Heart left ventricle (tissue), 16 donors: Measurements from ENCODE around the gene CHD1. TPM values are rescaled to one million over a fixed set of nuclear protein-coding genes. Genes with fewer than 3 reads are reported as not detected.

Source experiments
- ATAC-seq, 4 donors: fragments of 200-7000 bp; cut with Tn5 transposase; one replicate each; pipeline ENCODE4 v1.9.1; 2020 to 2022; ENCODE audit warnings: moderate library complexity in 4 of 4, mild to moderate bottlenecking in 3 of 4, moderate number of reproducible peaks in 1 of 4
- DNase-seq, 5 donors: peaks; one replicate each; pipeline ENCODE4 v3.0.0-alpha.2; 2020
- H3K27ac ChIP-seq, 12 donors: fragments of 200-600 bp; sonication (generic) in 4 of 12; one replicate each; pipeline versions ENCODE4 v1.5.0 to v1.8.0; 2016 to 2022; ENCODE audit warnings: mild to moderate bottlenecking in 2 of 12
- H3K27me3 ChIP-seq, 9 donors: fragments of 200-600 bp; sonication (generic) in 2 of 9; one replicate each; pipeline versions ENCODE4 v1.5.1 to v1.8.0; 2016 to 2022; ENCODE audit warnings: mild to moderate bottlenecking in 3 of 9
- H3K36me3 ChIP-seq, 9 donors: fragments of 200-600 bp; sonication (generic) in 2 of 9; one replicate each; pipeline versions ENCODE4 v1.5.0 to v1.8.0; 2018 to 2022; ENCODE audit warnings: mild to moderate bottlenecking in 2 of 9
- H3K4me1 ChIP-seq, 12 donors: fragments of 200-600 bp; sonication (generic) in 4 of 12; one replicate each; pipeline versions ENCODE4 v1.5.0 to v1.8.0; 2016 to 2022; ENCODE audit warnings: mild to moderate bottlenecking in 3 of 12
- H3K4me3 ChIP-seq, 12 donors: fragments of 200-600 bp; sonication (generic) in 4 of 12; one replicate each; pipeline versions ENCODE4 v1.5.0 to v1.8.0; 2017 to 2022; ENCODE audit warnings: mild to moderate bottlenecking in 9 of 12, moderate library complexity in 4 of 12
- H3K9me3 ChIP-seq, 12 donors: fragments of 200-600 bp; sonication (generic) in 4 of 12; one replicate each; pipeline versions ENCODE4 v1.5.0 to v1.8.0; 2016 to 2022; ENCODE audit warnings: mild to moderate bottlenecking in 1 of 12
- CTCF ChIP-seq, 12 donors: fragments of 200-600 bp; sonication (generic) in 4 of 12; IDR thresholded peaks; one replicate each; pipeline versions ENCODE4 v1.5.0 to v1.8.0; 2018 to 2022; ENCODE audit warnings: antibody characterized with exemption in 12 of 12, mild to moderate bottlenecking in 5 of 12
- POLR2A ChIP-seq, 2 donors: fragments of 450-650 bp; IDR thresholded peaks; one replicate each; pipeline ENCODE4 v1.6.1; 2017; ENCODE audit warnings: antibody characterized with exemption in 2 of 2, mild to moderate bottlenecking in 2 of 2, moderate library complexity in 2 of 2
- WGBS, 4 donors: extraction: QIAGEN DNeasy Blood & Tissue Kit in 2 of 4; methylation state at CpG; one replicate each; pipeline versions ENCODE4 v1.1.5 to v1.1.7; 2013 to 2018; 5-methylcytosine and 5-hydroxymethylcytosine counted together
- intact Hi-C, 10 donors: fragments of 100-400 bp; cut with DNase I; formaldehyde crosslinking; loops; one replicate each; pipeline versions ENCODE4 v1.11.1 to v1.14.2; 2022
- polyA plus RNA-seq, 2 donors: library from polyadenylated mRNA; stranded (reverse); fragments of 200-250 nt; gene quantifications; one replicate each; pipeline ENCODE4 v1.2.3, GENCODE V29; 2013
- total RNA-seq, 9 donors: library from RNA; depleted of rRNA in 2 of 9; stranded (reverse); fragments of >200 nt in 2 of 9; fragmentation: NEBNext Ultra II Directional in 3 of 9; extraction: Animal tissue kit (Norgen Biotek cat#: 25700) in 3 of 9; gene quantifications; one replicate each; pipeline versions ENCODE4 v1.1.0 to v1.2.4, GENCODE V29; 2016 to 2023
- donor health status: ischemic (EF 13 %, LVEDD 7.1; RV severe dilation, severe dysfunction).
- donor health status: healthy with polysubstance abuse.
- donor health status: DM: no; HTN: yes; CAD: no.
- donor health status: DM: no; HTN: no; CAD: no.
- donor health status: ischemic (EF 25% LVEDD 6.9; RV normal size, moderate dysfunction).
- donor health status: ischemic (EF 25% LVEDD 5.7; RV mildly dilated, moderate dysfunction).
- donor health status: healthy.
- donor health status: DM: yes; HTN: yes; CAD: no.
- donor health status: ischemic (EF 35%, LVEDD 5.7; RV mildly dilated, moderate dysfunction).
- donor health status: nonischemic (EF 11% LVEDD 7.7; RV severe dilation, severe dysfunction).
- donor health status: DM: yes; HTN: yes; CAD: no.
- donor health status: PGD.
- donor health status: ischemic (EF 29% LVEDD 5.4; RV normal size, mild dysfunction).
- donor health status: nonischemic (EF 23%, LVEDD 6.1; RV moderate dilation, normal function).

Gene CHD1
- total and polyA plus RNA-seq, 11 donors = 8.6 to 24.0 (median 13.4) TPM

- DNase-seq = no peak
These were observed 24.0 kb downstream of the CHD1 start for GRCh38 chr5:98904780-98905179.

GRCh38 chr5:98902733-98903132 is 26.1 kb downstream of the CHD1 start:
- intact Hi-C loops = loop anchor here in 2 of 10 donors (10.0 kb wide), 1 partner anchor 162 kb away; no protein-coding TSS in a partner anchor
- Histone ChIP-seq H3K36me3 (peaks cover 0 to 72% (median 66%) of the 10 kb centered on the region in 9 donors), H3K27ac (no peak overlapping the region), H3K27me3 (no peaks in the 10 kb centered on the region), H3K4me1 (peaks cover 0 to 16% (median 0%) of the 10 kb centered on the region in 12 donors), H3K9me3 (no peaks in the 10 kb centered on the region), H3K4me3 (no peak overlapping the region)
- WGBS, 4 donors = 80 to 90% (median 83%) methylated on average over 1 of the region's 1 CpG
- no peak for DNase-seq
- ATAC-seq = no peak
- TF ChIP-seq CTCF (IDR thresholded peaks at IDR 0.05) = no peak
- no peak for TF ChIP-seq POLR2A (IDR thresholded peaks at IDR 0.05)

More at GRCh38 chr5:98904780-98905179, 24.0 kb downstream of the CHD1 start:
- no peak for ATAC-seq
- Histone ChIP-seq H3K9me3 (no peaks in the 10 kb centered on the region), H3K27ac (no peak overlapping the region), H3K4me3 (no peak overlapping the region), H3K27me3 (no peaks in the 10 kb centered on the region), H3K4me1 (peaks cover 0 to 22% (median 2%) of the 10 kb centered on the region in 12 donors), H3K36me3 (peaks cover 0 to 56% (median 45%) of the 10 kb centered on the region in 9 donors)
- intact Hi-C loops = loop anchor here in 3 of 10 donors (5.0 to 10.0 kb wide), 2 partner anchors 153 to 160 kb away; no protein-coding TSS in a partner anchor
- WGBS, 4 donors = 83 to 88% (median 86%) methylated on average over 6 of the region's 6 CpGs
- TF ChIP-seq POLR2A (IDR thresholded peaks at IDR 0.05) (no peak), CTCF (IDR thresholded peaks at IDR 0.05) (no peak)

GRCh38 chr5:98899456-98899855 is 29.4 kb downstream of the CHD1 start:
- Histone ChIP-seq H3K27ac (no peak overlapping the region), H3K27me3 (no peaks in the 10 kb centered on the region)

GRCh38 chr5:98898743-98899142 is 30.1 kb downstream of the CHD1 start:
- intact Hi-C loops = no loop called here
- peaks cover 0 to 100% (median 100%) of the 10 kb centered on the region in 9 donors for H3K36me3 ChIP-seq
- no peak overlapping the region for H3K27ac ChIP-seq
- ATAC-seq (no peak), DNase-seq (no peak)
- H3K9me3 ChIP-seq = no peaks in the 10 kb centered on the region
- no peaks in the 10 kb centered on the region for H3K4me1 ChIP-seq
- H3K4me3 ChIP-seq = no peak overlapping the region
- no peak for TF ChIP-seq CTCF (IDR thresholded peaks at IDR 0.05)
- no peak for TF ChIP-seq POLR2A (IDR thresholded peaks at IDR 0.05)
- H3K27me3 ChIP-seq = no peaks in the 10 kb centered on the region

More at GRCh38 chr5:98899456-98899855, 29.4 kb downstream of the CHD1 start:
- H3K36me3 ChIP-seq = peaks cover 0 to 100% (median 98%) of the 10 kb centered on the region in 9 donors
- TF ChIP-seq CTCF (IDR thresholded peaks at IDR 0.05) (no peak), POLR2A (IDR thresholded peaks at IDR 0.05) (no peak)
- intact Hi-C loops = no loop called here
- no peaks in the 10 kb centered on the region for H3K9me3 ChIP-seq
- DNase-seq (no peak), ATAC-seq (no peak)
- H3K4me1 ChIP-seq = no peaks in the 10 kb centered on the region
- no peak overlapping the region for H3K4me3 ChIP-seq
